ENCODE results near the gene FOXN3.

DNA sequence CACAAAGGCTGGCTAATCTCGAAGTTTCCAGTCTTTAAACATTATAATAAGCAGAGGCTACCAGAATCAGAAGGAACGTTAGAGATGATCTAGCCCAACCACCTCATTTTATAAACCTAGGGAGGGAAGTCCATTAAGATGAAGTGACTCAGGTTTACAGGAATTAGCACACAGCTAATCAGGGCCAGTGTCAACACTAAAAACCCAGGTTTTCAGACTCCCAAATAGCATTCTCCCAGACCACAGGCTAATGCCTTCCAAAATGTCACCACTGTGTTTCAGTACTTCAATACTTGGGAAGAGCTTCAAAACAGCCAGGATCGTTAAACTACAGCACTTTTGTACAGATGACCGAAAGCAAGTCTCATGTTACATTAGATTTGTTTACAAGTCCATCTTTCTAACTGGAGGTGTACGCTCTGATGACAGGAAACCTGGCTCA is 89.2 kb downstream of the FOXN3 start:
- TF ChIP-seq ZNF274 (IDR thresholded peaks at IDR 0.05; ENCODE audit: low read depth, low read length) (no peak), YY1 (IDR thresholded peaks at IDR 0.05; ENCODE audit: insufficient read depth, insufficient read length) (no peak), SUZ12 (IDR thresholded peaks at IDR 0.05; ENCODE audit: extremely low read depth, insufficient read depth, insufficient read length) (no peak)

Measured in NT2/D1 (cell line).